ENCODE results near the gene KLHDC4. TPM values are rescaled to one million over a fixed set of nuclear protein-coding genes. Genes with fewer than 3 reads are reported as not detected.
"Not testable (repeated sequence)": the region's sequence is repeated elsewhere in the genome, so short reads cannot be mapped to it uniquely, and the experiment has no call there.

KLHDC4 gene
- total RNA-seq, 6 experiments from 2014 or later, result 18.4 to 23.7 (median 21.7) TPM

- Mint-ChIP-seq H3K27ac (no peak overlapping the region), H3K4me1 (ENCODE audit: low read depth) (peaks cover 4% of the 10 kb centered on the region), H3K4me3 (no peak overlapping the region), H3K9me3 (no peaks in the 10 kb centered on the region), H3K27me3 (ENCODE audit: insufficient read depth) (no peaks in the 10 kb centered on the region), H3K36me3 (ENCODE audit: low read depth) (peaks cover 7% of the 10 kb centered on the region)
- DNase-seq, result no peak
- TF ChIP-seq CTCF (IDR thresholded peaks at IDR 0.05), result no peak
Measured at GRCh38 chr16:87733190-87733589, 32.6 kb downstream of the KLHDC4 start.

- H3K9me3 Mint-ChIP-seq, result no peaks in the 10 kb centered on the region
- H3K4me1 Mint-ChIP-seq (ENCODE audit: low read depth), result peaks cover 4% of the 10 kb centered on the region
- no peaks in the 10 kb centered on the region for H3K27me3 Mint-ChIP-seq (ENCODE audit: insufficient read depth)
- H3K36me3 Mint-ChIP-seq (ENCODE audit: low read depth), result peaks cover 17% of the 10 kb centered on the region
- TF ChIP-seq CTCF (IDR thresholded peaks at IDR 0.05), result no peak
- H3K27ac Mint-ChIP-seq, result no peak overlapping the region
- no peak overlapping the region for H3K4me3 Mint-ChIP-seq
- no peak for DNase-seq
Measured at GRCh38 chr16:87731607-87732006, 34.2 kb downstream of the KLHDC4 start.

GRCh38 chr16:87729266-87729954 lies 36.4 kb downstream of the KLHDC4 start:
- Mint-ChIP-seq H3K27ac (no peak overlapping the region), H3K9me3 (no peaks in the 10 kb centered on the region), H3K36me3 (ENCODE audit: low read depth) (peaks cover 31% of the 10 kb centered on the region), H3K4me1 (ENCODE audit: low read depth) (peaks cover under 1% of the 10 kb centered on the region), H3K27me3 (ENCODE audit: insufficient read depth) (no peaks in the 10 kb centered on the region), H3K4me3 (no peak overlapping the region)
- DNase-seq, result no peak
- TF ChIP-seq CTCF (IDR thresholded peaks at IDR 0.05), result no peak

GRCh38 chr16:87728026-87728425 lies 37.8 kb downstream of the KLHDC4 start:
- peaks cover 34% of the 10 kb centered on the region for H3K36me3 Mint-ChIP-seq (ENCODE audit: low read depth)
- no peak overlapping the region for H3K4me3 Mint-ChIP-seq
- no peak for DNase-seq
- H3K27ac Mint-ChIP-seq, result no peak overlapping the region
- H3K4me1 Mint-ChIP-seq (ENCODE audit: low read depth), result peaks cover 4% of the 10 kb centered on the region; the same call in 1 of the 2 replicates
- H3K27me3 Mint-ChIP-seq (ENCODE audit: insufficient read depth), result no peaks in the 10 kb centered on the region
- no peak for TF ChIP-seq CTCF (IDR thresholded peaks at IDR 0.05)
- H3K9me3 Mint-ChIP-seq, result no peaks in the 10 kb centered on the region

GRCh38 chr16:87727346-87727745 lies 38.4 kb downstream of the KLHDC4 start:
- Mint-ChIP-seq H3K9me3 (no peaks in the 10 kb centered on the region), H3K36me3 (ENCODE audit: low read depth) (peaks cover 37% of the 10 kb centered on the region), H3K4me3 (no peak overlapping the region), H3K27me3 (ENCODE audit: insufficient read depth) (no peaks in the 10 kb centered on the region), H3K4me1 (ENCODE audit: low read depth) (peaks cover 4% of the 10 kb centered on the region; the same call in 1 of the 2 replicates), H3K27ac (no peak overlapping the region)
- DNase-seq, result no peak
- no peak for TF ChIP-seq CTCF (IDR thresholded peaks at IDR 0.05)

GRCh38 chr16:87726577-87726976 lies 39.2 kb downstream of the KLHDC4 start:
- not testable (repeated sequence) for H3K4me1 Mint-ChIP-seq (ENCODE audit: low read depth); DNase-seq; H3K9me3 Mint-ChIP-seq; H3K4me3 Mint-ChIP-seq; H3K27me3 Mint-ChIP-seq (ENCODE audit: insufficient read depth); H3K27ac Mint-ChIP-seq
- peaks cover 45% of the 10 kb centered on the region for H3K36me3 Mint-ChIP-seq (ENCODE audit: low read depth)

Data from HFFc6 (cell line).